Hindlimb muscle (tissue), 1 donor: Measurements from ENCODE around the gene BPNT1. TPM values are rescaled to one million over a fixed set of nuclear protein-coding genes. Genes with fewer than 3 reads are reported as not detected.
"Not testable (repeated sequence)": the region's sequence is repeated elsewhere in the genome, so short reads cannot be mapped to it uniquely, and the experiment has no call there.

ENCODE experiments used
- DNase-seq: peaks from one replicate; pipeline ENCODE4 v3.0.0-alpha.2; 2013
- polyA plus RNA-seq: library from polyadenylated mRNA; unstranded; fragments of 120-200 nt; gene quantifications from one replicate; pipeline ENCODE4 v1.2.1, GENCODE V29; 2013; ENCODE audit not compliant: insufficient read length

The BPNT1 gene
- 23.1 TPM for polyA plus RNA-seq

- DNase-seq: peak; percentile 95
These were observed at the start of gene BPNT1 for GRCh38 chr1:220089650-220090556. Gene BPNT1, minus strand, starts transcription at chr1:220089788. Its CDS starts 9,942 bp downstream, at chr1:220079846.

DNA sequence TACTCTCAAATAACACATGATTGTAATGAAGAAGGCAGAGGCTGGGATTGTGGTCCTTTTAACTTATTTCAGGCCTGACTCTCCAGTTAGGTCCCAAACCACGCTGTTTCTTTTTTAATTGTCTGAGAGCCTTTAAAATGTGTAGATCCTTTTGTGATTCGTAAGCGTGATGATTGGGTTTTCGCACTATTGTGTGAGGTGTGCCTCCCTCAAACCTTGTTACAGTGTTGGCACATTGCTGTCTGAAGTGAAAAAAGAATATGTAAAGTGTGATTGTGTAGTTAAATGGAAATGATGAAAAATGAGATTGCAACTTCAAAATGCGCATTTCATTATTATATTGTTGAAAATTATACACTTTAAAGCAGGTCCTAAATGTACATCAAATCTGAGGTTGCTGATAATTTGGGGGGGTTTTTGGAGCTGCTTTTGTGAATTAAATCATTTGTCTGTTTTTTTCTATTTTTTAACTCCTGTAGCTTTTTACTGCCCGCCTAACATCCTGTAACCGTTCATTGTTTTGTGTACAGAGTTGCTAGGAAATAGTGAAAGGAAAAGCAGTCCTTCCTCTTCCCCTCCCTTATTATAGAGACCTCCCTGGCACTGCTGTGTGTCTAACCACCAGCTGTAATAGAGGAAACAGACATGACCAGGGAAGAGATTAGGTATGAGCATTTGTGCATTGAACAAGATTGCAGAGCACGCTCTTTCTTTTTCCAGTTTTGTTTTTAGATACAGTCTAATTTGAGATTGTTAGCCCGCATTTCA is 47.6 kb upstream of the BPNT1 start:
- peak; percentile 30 for DNase-seq

GRCh38 chr1:220135755-220136154 is 46.2 kb upstream of the BPNT1 start:
- no peak for DNase-seq

- no peak for DNase-seq
These were observed 40.1 kb upstream of the BPNT1 start for GRCh38 chr1:220129479-220130210.

DNA sequence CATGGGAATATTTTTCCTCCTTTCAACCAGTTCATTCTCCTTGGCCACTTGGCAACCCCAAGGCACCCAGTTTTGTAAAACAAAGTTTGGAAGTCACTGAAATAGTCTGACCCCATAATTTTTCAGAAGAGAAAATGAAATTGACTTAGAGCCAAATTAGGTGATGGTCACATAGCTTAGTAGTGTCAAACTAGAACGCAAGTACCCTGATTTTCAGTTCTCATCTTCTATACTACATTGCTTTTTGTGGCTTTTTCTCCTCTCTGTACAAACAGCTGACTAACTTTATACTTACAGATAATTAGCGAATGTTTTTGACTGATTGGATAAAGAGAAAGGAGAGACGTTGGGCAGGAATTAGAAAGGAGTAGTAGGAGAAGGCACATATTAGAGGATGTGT is 37.5 kb upstream of the BPNT1 start:
- DNase-seq: no peak

- DNase-seq: no peak
These were observed 35.0 kb upstream of the BPNT1 start for GRCh38 chr1:220124542-220124941.

GRCh38 chr1:220123889-220124288 is 34.3 kb upstream of the BPNT1 start:
- DNase-seq: no peak

GRCh38 chr1:220123066-220123465 is 33.5 kb upstream of the BPNT1 start:
- no peak for DNase-seq

DNA sequence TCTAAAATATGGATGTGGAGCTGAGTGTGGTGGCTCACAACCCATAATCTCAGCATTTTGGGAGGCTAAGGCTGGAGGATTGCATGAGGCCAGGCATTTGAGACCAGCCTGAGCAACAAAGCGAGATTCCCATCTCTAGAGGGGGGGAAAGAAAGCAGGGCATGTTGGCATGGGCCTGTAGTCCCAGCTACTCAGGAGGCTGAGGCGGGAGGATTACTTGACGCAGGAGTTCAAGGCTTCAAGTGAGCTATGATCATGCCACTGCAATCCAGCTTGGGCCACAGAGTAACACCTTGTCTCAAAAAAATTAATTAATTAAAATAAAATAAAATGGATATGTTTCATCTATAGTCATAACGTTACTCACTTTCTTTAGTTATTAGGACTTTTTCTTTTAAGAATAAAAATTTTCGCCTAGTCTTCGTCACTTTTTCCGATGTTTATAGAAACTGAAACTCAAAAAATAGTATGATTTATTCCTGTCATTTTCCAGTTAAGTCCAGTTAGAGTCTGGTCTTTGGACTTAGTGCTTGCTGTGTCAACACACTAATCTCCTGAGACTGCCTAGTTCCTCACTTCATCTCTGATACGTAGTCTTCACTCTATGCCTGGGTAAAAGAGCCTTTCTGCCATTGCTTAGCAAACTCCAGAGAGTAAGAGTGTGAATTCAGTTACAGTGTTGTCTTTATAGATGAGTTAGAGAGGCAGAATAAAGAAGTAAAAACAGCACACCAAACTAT is 32.4 kb upstream of the BPNT1 start:
- DNase-seq: no peak

DNA sequence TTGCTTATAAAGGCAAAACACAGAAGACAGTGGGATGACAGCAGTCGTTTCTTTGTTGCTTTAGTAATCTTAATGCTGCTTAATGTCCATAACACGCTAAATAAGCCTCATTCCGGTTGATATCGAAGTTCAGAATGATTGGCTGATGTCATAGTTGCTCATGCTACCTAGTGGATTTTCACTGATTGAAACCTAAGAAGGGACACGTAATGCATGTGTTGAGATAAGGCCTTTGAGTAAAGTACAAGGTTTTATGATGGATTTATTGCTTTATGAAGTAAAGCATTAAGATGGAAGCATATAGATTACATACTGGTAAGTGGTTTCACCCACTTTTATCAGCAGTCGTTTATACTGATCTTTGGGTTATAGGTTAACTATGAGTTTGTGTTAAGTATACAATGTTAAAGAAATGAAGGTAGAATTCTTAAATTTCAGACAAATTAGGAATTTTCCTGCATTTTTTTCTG is 29.5 kb upstream of the BPNT1 start:
- DNase-seq: no peak

DNA sequence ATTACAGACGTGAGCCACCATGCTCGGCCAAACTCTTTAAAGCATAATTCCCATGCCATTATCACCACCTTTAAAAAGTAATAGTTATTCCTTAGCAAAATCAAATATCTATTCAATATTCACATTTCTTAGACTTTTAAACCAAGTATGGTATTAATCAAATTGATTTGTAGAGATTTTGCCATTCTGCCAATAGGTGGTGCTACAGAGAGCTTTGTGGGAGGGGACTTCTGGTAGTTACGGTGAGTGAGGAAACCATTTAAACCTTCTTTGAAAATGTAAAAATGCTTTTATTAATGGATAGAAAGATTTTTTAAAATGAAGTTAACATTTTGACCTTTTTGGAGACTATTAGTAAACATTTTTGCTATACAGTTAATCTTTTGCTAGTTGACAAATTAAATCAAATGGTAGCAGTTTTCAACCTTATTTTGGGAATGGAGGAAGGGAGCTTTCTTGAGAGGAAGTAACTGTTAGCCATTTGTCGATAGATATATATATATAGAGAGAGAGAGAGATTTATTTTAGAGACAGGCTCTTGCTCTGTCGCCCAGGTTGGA is 23.6 kb upstream of the BPNT1 start:
- no peak for DNase-seq

- DNase-seq: not testable (repeated sequence)
These were observed 23.0 kb upstream of the BPNT1 start for GRCh38 chr1:220112600-220112999.

GRCh38 chr1:220110473-220110872 is 20.9 kb upstream of the BPNT1 start:
- DNase-seq: not testable (repeated sequence)

- DNase-seq: no peak
These were observed 10.2 kb upstream of the BPNT1 start for GRCh38 chr1:220099826-220100225.

DNA sequence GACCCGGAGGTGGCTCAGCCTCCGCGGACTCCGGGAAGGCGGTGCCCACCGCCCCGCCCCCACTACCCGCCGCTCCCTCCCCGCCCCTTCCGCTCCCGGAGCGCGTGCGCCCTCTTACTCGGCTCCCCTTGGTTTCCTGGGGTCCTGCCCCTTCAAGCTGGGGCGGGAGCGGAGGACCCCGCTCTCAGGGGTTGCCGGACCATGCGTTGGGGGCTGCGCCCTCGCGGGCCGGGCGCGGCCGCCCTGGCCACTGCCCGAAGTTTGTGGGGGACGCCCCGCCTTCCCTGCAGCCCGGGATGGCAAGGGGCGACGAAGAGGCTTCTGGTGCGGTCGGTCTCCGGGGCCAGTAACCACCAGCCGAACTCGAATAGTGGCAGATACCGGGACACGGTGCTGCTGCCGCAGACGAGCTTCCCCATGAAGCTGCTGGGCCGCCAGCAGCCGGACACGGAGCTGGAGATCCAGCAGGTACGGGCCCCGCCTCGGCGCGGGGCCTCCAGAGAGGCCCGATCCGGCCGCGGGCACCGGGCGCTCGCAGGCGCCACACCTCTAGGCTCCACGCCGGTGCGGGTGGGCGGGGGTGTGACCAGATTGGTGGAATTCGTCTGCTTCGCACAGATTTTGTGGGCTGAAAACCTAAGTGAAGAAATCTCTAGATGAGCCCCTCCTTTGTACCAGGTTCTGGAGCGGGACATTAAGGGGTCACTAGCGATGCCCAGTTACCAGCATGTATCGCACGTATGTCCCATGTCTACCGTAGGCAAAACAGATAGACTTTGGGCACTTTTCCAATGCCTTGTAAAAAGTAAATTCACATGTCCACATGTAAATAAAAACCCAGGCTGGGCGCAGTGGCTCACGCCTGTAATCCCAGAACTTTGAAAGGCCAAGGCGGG is 4.7 kb upstream of the BPNT1 start, which contains the start of gene IARS2:
TSS of gene IARS2 (plus strand) at position 117 of the 896 bp plus-strand sequence. CDS start at position 202, 85 bp downstream.
- peak; percentile 87 for DNase-seq

DNA sequence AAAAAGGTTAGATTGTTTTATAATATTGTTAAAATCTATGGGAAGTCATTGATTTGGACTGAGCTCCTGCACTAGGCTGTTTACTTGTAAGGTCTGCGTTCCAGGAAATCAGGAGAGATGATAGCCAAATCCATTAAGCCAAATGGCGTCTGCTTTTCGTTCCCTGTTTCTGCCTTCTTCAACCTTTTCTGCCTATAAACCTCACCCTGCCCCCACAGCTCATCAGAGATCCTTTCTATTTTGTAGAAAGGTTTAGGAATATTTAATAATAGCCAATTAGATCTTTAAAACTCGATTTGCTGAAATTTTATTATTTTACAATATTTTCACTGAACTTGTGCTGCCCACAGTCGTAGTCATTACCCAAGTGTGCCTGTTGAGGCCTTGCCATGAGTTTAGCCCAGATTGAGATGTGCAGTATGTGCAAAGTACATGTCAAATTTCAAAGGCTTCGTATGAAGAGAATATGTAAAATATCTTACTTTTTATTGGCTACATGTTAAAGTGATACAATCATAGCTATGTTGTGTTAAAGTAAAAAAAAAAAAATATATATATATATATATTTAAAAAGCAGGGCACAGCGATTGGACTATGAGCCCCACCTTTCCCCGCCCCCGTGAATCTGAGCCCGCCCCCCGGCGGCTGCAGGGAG is 3.9 kb upstream of the BPNT1 start:
- DNase-seq: no peak

- no peak for DNase-seq
These were observed 3.1 kb upstream of the BPNT1 start for GRCh38 chr1:220092694-220093093.

DNA sequence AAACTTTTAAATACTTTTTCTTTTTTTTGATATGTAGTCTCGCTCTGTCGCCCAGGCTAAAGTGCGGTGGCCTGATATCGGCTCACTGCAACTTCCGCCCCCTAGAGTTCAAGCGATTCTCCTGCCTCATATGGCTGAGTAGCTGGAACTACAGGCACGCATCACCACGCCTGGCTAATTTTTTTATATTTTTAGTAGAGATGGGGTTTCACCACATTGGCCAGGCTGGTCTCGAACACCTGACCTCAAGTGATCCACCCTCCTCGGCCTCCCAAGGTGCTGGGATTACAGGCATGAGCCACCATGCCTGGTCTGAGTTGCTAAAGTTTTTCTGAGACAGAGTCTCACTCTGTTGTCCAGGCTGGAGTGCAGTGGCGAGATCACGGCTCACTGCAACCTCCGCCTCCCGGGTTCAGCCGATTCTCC is 3.3 kb downstream of the BPNT1 start:
- not testable (repeated sequence) for DNase-seq

- no peak for DNase-seq
These were observed 5.1 kb downstream of the BPNT1 start for GRCh38 chr1:220084460-220084859.

DNA sequence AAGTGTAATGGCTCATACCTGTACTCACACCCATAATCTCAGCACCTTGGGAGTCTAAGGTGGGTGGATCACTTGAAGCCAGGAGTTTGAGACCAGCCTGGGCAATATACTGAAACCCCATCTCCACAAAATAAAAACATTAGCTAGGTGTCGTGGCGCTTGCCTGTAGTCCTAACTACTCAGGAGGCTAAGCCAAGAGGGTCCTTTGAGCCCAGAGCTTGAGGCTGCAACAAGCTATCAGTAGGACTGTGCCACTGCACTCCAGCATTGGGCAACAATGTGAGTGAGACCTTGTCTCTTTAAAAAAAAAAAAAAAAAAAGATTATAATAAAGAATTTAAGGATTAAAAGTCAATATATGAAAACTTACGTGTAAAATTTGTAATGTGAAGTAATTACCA is 11.7 kb downstream of the BPNT1 start:
- DNase-seq: no peak
